Measurements from ENCODE around the gene UCP2.

DNA sequence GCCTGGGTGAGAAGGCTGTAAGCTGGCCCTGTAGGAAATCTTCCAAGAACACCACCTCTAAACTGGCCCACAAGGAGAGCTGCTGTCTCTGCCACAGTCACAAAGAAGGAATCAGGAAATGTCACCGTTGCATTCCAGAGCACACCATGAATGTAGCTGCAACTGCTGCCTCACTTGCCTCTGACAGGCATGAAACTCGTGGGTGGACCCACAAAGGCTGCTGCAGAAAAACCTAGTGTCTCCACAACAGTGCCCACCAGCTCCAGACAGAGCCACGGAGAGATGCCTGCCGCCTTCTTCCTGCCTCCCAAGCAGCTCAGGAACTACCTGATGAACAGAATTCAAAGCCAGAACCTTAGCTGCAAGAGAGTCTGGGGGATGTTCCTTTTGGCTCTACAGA is 21.3 kb downstream of the UCP2 start:
- TF ChIP-seq POLR2AphosphoS5 (IDR thresholded peaks at IDR 0.05; ENCODE audit: insufficient read depth, low read depth, low read length) (no peak), EZH2 (IDR thresholded peaks at IDR 0.05; ENCODE audit: borderline replicate concordance, low read depth, low read length, severe bottlenecking) (no peak), POLR2A (IDR thresholded peaks at IDR 0.05; ENCODE audit: low read depth, low read length) (no peak), FOS (IDR thresholded peaks at IDR 0.05; ENCODE audit: borderline replicate concordance, insufficient read depth, low read length) (no peak), GATA2 (IDR thresholded peaks at IDR 0.05; ENCODE audit: insufficient read depth, insufficient read length, low read depth, low read length) (no peak), MYC (IDR thresholded peaks at IDR 0.05; ENCODE audit: low read depth, low read length) (no peak)
- TF ChIP-seq, protein P1, sequence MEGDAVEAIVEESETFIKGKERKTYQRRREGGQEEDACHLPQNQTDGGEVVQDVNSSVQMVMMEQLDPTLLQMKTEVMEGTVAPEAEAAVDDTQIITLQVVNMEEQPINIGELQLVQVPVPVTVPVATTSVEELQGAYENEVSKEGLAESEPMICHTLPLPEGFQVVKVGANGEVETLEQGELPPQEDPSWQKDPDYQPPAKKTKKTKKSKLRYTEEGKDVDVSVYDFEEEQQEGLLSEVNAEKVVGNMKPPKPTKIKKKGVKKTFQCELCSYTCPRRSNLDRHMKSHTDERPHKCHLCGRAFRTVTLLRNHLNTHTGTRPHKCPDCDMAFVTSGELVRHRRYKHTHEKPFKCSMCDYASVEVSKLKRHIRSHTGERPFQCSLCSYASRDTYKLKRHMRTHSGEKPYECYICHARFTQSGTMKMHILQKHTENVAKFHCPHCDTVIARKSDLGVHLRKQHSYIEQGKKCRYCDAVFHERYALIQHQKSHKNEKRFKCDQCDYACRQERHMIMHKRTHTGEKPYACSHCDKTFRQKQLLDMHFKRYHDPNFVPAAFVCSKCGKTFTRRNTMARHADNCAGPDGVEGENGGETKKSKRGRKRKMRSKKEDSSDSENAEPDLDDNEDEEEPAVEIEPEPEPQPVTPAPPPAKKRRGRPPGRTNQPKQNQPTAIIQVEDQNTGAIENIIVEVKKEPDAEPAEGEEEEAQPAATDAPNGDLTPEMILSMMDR (IDR thresholded peaks at IDR 0.05; ENCODE audit: extremely low read depth in 1 of 2, insufficient read depth in 1 of 2, low read depth in 1 of 2, low read length in 2 of 2): no peak
- TF ChIP-seq, protein P2, sequence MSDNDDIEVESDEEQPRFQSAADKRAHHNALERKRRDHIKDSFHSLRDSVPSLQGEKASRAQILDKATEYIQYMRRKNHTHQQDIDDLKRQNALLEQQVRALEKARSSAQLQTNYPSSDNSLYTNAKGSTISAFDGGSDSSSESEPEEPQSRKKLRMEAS (IDR thresholded peaks at IDR 0.05; ENCODE audit: insufficient read depth, insufficient read length): no peak
